ENCODE results near the gene TSFM. TPM values are rescaled to one million over a fixed set of nuclear protein-coding genes. Genes with fewer than 3 reads are reported as not detected.
A peak's percentile ranks its signal among the peaks of the same experiment; 100 is the strongest.

TSFM gene
- total RNA-seq, 1 donor from 2014 or later: 24.3 TPM

GRCh38 chr12:57837864-57838562 is 55.4 kb downstream of the TSFM start:
- Histone ChIP-seq H3K4me1 (peaks cover 100% of the 10 kb centered on the region), H3K27ac (peak overlapping the region; percentile 68), H3K9me3 (no peaks in the 10 kb centered on the region), H3K27me3 (no peaks in the 10 kb centered on the region), H3K36me3 (no peaks in the 10 kb centered on the region), H3K4me3 (peak overlapping the region; percentile 31)
- ATAC-seq (peak; percentile 84), DNase-seq (peak; percentile 76)
- no peak for TF ChIP-seq CTCF (IDR thresholded peaks at IDR 0.05)
- intact Hi-C loops (cut with DNase I): loop anchor here (5.0 kb wide), 1 partner anchor 59 kb away; no protein-coding TSS in a partner anchor

- Histone ChIP-seq H3K27me3 (no peaks in the 10 kb centered on the region), H3K9me3 (no peaks in the 10 kb centered on the region), H3K4me1 (peaks cover 100% of the 10 kb centered on the region), H3K36me3 (no peaks in the 10 kb centered on the region), H3K27ac (peak overlapping the region; percentile 61), H3K4me3 (peak overlapping the region; percentile 3)
- no peak for TF ChIP-seq CTCF (IDR thresholded peaks at IDR 0.05)
- intact Hi-C loops (cut with DNase I): loop anchor here (5.0 kb wide), 1 partner anchor 59 kb away; no protein-coding TSS in a partner anchor
- ATAC-seq (peak; percentile 4), DNase-seq (no peak)
These were observed 56.2 kb downstream of the TSFM start for GRCh38 chr12:57838594-57839302.

GRCh38 chr12:57839996-57840395 is 57.4 kb downstream of the TSFM start:
- Histone ChIP-seq H3K9me3 (no peaks in the 10 kb centered on the region), H3K27ac (peak overlapping the region; percentile 61), H3K27me3 (no peaks in the 10 kb centered on the region), H3K36me3 (no peaks in the 10 kb centered on the region), H3K4me1 (peaks cover 93% of the 10 kb centered on the region), H3K4me3 (peak overlapping the region; percentile 12)
- ATAC-seq: no peak
- DNase-seq: no peak
- intact Hi-C loops (cut with DNase I): loop anchor here (5.0 kb wide), 1 partner anchor 57 kb away; no protein-coding TSS in a partner anchor
- TF ChIP-seq CTCF (IDR thresholded peaks at IDR 0.05): no peak

- intact Hi-C loops (cut with DNase I): no loop called here
- Histone ChIP-seq H3K36me3 (no peaks in the 10 kb centered on the region), H3K27me3 (no peaks in the 10 kb centered on the region), H3K4me1 (peaks cover 86% of the 10 kb centered on the region), H3K9me3 (no peaks in the 10 kb centered on the region), H3K27ac (peak overlapping the region; percentile 61), H3K4me3 (peak overlapping the region; percentile 0)
- DNase-seq: no peak
- no peak for ATAC-seq
- no peak for TF ChIP-seq CTCF (IDR thresholded peaks at IDR 0.05)
These were observed 58.1 kb downstream of the TSFM start for GRCh38 chr12:57840726-57841125.

- ATAC-seq: no peak
- H3K27ac ChIP-seq: no peak overlapping the region
- intact Hi-C loops (cut with DNase I): no loop called here
- peaks cover 79% of the 10 kb centered on the region for H3K4me1 ChIP-seq
- no peaks in the 10 kb centered on the region for H3K27me3 ChIP-seq
- TF ChIP-seq CTCF (IDR thresholded peaks at IDR 0.05): no peak
- H3K9me3 ChIP-seq: no peaks in the 10 kb centered on the region
- DNase-seq: no peak
- no peaks in the 10 kb centered on the region for H3K36me3 ChIP-seq
- H3K4me3 ChIP-seq: no peak overlapping the region
These were observed 58.9 kb downstream of the TSFM start for GRCh38 chr12:57841445-57841844.
